HG02870 (cell line): ENCODE data around the gene IL1RAPL2.
"Not testable (repeated sequence)": the region's sequence is repeated elsewhere in the genome, so short reads cannot be mapped to it uniquely, and the experiment has no call there.

ENCODE experiments used
- ATAC-seq: cut with Tn5 transposase; IDR thresholded peaks from one replicate; pipeline ENCODE4 v1.9.1; 2021; ENCODE audit warnings: mild to moderate bottlenecking, moderate library complexity; ENCODE audit not compliant: unreplicated experiment

Gene IL1RAPL2

GRCh38 chrX:105136786-105137185, 570.8 kb downstream of the IL1RAPL2 start:
- ATAC-seq: no peak

GRCh38 chrX:105150036-105150435, 584.0 kb downstream of the IL1RAPL2 start:
- no peak for ATAC-seq

- ATAC-seq: no peak
Observed at GRCh38 chrX:105150557-105150956, 584.6 kb downstream of the IL1RAPL2 start.

GRCh38 chrX:105167233-105167632, 601.2 kb downstream of the IL1RAPL2 start:
- ATAC-seq: no peak

- ATAC-seq: no peak
Observed at GRCh38 chrX:105168577-105168976, 602.6 kb downstream of the IL1RAPL2 start.

- ATAC-seq: no peak
Observed at GRCh38 chrX:105173071-105173470, 607.1 kb downstream of the IL1RAPL2 start.

DNA sequence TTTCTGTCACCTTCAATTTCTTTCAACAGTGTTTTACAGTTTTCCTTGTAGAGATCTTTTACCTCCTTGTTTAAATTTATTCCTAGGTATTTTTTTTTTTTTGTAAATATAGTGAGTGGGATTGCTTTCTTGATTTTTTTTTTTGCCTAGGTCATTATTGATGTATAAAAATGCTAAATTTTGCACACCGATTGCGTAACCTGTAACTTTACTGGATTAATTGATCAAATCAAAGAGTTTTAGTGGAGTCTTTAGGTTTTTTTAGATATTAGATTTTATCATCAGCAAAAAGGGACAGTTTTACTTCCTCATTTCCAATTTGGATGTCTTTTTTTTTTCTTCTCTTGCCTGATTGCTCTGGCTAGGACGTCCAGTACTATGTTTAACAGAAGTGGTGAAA, 613.6 kb downstream of the IL1RAPL2 start:
- ATAC-seq: no peak

- no peak for ATAC-seq
Observed at GRCh38 chrX:105189093-105189492, 623.1 kb downstream of the IL1RAPL2 start.

DNA sequence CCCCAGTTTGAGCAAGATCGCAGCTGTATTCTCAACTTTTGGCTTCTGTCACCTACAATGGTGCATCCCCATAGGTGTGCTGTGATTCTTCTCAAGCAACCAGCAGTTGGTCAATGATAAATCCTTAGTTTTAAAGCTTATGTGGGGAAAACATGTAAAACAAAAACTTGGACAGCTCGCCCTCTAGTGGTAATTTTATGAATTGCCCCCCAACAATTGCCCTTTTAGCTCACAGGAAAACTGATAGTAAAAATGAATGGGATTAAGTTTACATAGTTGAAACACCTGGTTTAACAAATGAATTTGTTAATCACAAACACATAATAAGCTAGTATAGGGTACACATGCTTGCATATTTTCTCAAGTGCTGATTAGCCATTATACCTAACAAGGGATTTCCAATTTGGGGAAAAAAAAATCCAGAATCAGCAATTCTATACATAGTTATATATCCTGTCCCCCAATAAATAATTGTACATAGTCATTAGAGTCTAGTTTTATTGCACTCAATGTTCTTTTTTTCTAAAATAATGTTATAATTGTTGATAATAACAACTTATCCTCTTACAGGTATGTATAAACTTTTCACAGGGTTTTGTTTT, 624.4 kb downstream of the IL1RAPL2 start:
- no peak for ATAC-seq

DNA sequence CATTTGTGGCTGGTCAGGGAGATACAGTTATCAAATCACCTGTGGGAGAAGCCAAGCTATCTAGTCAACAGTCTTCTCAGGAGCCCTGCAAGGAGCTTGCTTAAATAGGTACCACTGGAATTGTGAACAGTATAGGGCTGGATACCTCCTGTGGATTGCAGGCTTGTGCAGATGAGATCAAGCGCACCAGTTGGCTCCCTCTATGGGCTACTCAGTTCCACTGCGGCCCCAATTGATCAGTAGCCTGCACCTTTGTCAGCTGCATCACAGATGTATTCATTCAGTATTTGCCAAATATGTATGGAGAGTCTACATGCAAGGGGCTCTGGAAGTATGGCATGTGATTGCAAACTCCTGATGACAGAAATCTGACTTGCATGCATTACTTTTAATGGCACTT, 625.9 kb downstream of the IL1RAPL2 start:
- ATAC-seq: no peak

DNA sequence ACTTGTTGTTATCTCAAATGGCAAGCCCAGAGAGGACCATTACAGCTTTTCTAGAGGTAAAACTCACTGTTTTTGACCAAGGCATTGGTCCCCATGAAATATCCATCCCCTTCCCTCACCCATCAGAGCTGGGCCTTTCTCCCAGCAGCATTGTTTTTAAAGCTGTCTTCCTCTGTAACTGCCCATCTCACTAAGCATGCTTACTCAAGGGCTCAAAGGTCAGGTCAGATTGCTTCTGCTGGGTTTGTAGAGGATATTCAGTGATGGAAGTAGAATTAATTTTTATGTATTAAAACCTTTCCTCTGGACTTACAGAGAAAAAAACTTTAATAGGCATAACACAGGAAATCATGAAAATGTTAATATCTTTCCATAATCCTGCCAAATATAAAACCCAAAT, 643.4 kb downstream of the IL1RAPL2 start:
- ATAC-seq: no peak

DNA sequence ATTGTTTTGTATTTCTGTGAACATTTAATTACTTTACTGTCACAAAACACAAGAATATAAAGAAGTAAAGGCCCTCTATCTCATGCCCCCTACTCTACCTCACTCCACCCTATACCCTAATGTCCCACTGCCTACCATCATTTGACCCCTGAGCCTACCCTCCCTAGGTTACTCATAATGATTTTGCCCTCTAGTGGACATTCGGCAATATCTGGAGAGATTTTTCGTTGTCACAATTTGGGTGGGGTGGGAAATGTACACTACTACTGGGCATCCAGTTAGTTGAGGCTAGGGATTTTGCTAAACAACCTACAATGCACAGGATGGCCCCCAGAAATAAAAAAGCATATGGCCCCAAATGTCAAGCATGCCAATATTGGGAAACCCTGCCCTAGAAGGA, 644.3 kb downstream of the IL1RAPL2 start:
- ATAC-seq: no peak

- ATAC-seq: no peak
Observed at GRCh38 chrX:105211066-105211575, 645.1 kb downstream of the IL1RAPL2 start.

DNA sequence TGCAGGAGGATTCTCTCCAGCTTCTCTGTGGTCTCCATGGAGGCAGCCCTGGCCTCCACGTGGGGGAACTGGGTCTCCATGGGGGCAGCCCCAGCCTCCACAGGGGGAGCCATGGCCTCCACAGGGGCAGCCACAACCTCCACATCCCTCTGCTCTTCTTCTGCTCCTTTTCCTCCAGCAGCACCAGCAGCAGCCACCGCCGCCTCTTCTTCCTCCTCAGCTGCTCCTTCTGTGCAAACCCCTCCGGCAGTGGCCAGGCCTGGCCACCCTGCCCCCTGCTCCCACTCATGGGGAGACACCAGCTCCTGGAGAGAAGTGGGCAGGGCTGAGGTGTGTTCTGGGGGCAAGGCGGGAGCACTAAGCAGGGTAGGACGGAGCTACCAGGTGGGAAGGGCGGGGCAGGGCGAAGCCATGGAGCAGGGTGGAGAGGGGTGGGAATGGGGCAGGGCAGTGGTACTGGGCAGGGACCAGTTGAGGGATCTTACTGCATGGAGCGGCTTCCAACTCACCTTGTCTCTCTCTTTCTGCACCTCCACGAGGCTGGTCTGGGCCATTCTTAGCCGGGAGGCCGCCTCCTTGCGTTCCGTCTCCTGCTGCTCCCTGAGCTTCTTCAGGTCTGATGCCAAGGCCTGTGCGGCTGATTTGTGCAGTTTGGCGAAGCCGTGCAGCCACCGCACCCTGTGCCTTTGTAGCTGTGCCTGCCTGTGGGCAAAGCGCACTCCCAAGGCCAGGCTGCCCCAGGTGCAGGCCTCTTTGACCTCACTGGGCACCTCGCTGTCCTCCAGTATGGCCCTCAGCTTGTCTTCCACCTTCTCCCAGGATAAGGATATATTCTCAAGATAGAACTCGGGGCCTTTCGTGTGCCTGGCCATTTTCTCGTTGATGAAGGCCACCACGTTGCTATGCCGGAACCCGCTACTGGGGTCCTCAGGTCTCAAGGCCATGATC, 653.7 kb downstream of the IL1RAPL2 start:
- no peak for ATAC-seq

DNA sequence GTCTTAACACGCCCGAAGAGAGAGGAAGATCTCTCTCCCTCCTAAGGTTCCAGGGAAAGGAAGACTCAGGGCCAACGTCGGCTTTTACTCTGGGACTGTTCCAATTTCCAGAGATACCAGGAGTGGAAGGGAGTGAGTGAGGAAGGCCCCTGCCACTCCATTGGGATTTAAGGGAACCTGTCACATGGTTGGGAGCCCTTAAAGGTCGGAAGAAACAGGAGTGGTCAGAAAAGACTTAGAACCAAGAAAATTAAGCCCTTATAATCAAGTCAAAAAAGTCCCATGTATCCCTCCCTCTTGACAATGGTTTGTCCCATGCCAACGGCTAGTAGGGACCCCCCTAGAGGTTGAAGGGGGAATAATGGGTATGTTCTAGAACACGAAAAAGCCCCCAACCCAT, 654.6 kb downstream of the IL1RAPL2 start, which contains the start of gene TEX13A:
Gene TEX13A (minus strand): TSS at position 59 of the 400 bp plus-strand sequence. CDS start 297 bp downstream, outside the sequence.
- no peak for ATAC-seq

DNA sequence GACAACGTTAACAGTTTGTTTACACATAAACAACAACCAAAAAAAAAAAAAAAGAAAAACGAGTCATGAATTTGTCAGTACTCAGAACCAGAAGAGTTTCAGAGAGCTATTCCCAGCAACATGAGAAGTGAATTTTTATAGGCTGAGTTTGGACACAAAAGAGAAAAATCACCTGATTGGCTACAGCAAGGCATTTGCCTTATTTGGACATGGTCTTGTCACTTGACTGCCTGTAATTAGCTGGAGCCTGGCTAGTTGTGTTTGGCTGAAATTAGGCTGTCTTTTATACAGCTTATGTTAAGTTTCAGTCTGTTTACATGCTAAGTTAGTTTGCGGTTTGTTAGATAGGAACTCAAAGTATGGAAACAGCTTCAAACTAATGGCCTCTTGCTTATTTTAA, 655.4 kb downstream of the IL1RAPL2 start:
- ATAC-seq: no peak

DNA sequence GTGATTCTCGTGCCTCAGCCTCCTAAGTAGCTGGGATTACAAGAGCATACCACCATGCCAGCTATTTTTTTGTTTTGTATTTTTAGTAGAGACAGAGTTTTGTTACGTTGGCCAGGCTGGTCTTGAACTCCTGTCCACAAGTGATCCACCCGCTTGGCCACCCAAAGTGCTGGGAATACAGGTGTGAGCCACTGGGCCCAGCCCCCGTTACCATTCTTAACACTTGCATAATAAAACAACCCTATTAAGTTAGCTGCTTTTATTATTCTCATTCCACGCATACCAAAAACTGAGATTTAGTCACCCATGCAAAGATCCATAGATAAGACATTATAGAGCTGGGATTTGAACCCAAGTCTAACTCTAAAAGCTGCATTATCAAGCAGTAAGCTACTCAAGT, 660.5 kb downstream of the IL1RAPL2 start:
- ATAC-seq: no peak

- no peak for ATAC-seq
Observed at GRCh38 chrX:105228602-105229001, 662.6 kb downstream of the IL1RAPL2 start.

GRCh38 chrX:105229146-105229545, 663.1 kb downstream of the IL1RAPL2 start:
- no peak for ATAC-seq

DNA sequence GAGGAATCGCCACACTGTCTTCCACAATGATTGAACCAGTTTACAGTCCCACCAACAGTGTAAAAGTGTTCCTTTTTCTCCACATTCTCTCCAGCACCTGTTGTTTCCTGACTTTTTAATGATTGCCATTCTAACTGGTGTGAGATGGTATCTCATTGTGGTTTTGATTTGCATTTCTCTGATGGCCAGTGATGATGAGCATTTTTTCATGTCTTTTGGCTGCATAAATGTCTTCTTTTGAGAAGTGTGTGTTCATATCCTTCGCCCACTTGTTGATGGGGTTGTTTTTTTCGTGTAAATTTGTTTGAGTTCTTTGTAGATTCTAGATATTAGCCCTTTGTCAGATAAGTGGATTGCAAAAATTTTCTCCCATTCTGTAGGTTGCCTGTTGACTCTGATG, 671.4 kb downstream of the IL1RAPL2 start:
- ATAC-seq: not testable (repeated sequence)

DNA sequence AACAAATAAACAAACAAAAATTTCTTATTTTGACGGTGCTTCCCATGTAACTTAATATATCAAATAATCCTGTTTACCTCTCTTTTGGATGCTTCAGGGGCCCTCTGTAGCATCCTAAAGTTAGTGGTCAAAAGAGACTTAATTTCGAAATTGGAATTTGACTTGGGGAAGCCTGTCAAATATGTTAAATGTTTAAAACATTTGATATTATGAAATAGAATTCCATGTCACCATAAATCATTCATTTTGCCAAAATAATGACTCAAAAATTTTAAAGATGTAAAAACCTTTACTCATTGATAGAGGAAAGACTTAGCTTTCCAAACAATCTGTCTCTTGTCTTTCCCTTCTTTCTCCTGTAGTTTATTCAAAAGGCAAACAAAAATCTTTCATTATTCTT, 675.1 kb downstream of the IL1RAPL2 start:
- no peak for ATAC-seq
